HG02973 (cell line): ENCODE measurements around the gene TMEM39A.

Source experiments
- ATAC-seq: cut with Tn5 transposase; IDR thresholded peaks from one replicate; pipeline ENCODE4 v1.9.1; 2021; ENCODE audit warnings: moderate library complexity; ENCODE audit not compliant: unreplicated experiment

Gene TMEM39A

DNA sequence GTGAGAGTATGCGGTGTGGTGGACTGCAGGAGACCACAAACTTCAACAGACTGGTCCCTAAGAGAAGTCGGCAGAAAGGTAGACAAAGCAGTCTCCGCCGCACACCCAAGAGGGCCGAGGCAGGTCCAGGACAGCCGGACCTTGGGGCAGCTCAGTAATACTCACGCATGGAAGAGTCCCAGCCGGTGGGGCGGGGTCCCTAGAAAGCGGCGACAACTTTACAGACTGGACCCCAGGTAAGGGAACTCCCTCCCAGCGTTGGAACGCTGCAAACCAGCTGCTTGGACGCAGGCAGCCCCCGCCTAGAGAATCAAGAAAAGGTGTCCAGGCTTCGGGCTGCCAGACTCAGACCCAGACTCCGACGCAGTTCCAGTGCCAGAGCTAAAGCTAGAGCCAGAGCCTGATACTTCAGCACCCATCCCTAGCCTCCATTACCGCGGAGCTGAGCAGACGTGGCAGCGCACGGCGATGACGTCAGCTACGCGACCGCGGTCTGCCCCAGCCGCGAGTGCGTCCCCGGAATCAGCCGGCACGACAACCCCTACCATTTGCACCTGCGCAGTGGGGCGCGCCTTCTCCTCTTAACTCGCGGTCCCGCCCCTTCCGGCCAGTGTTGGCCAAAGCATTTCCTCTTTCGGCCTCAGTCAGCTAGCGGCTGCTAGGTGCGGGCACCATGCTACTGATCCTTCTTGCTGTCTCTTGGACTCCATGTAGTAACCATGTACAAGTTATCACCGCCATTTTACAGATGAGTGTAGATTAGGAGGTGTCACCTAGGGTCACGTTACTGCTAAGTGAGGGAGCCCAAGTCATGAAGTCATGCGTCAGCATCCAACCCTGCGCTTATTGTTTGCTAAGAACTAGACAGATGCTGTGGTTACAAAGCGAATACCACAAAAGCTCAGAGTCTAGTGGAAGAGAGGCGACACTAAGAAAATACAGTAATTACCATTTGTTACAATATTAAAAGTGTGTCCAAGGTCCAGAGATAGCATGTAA, at the start of gene TMEM39A:
TMEM39A (minus strand) TSS at position 445 of the 999 bp plus-strand sequence. CDS start 1,541 bp downstream, outside the sequence.
- peak; percentile 88 for ATAC-seq

GRCh38 chr3:119510690-119511089, 47.3 kb upstream of the TMEM39A start:
- no peak for ATAC-seq

GRCh38 chr3:119508172-119508845, 44.9 kb upstream of the TMEM39A start:
- ATAC-seq = no peak

DNA sequence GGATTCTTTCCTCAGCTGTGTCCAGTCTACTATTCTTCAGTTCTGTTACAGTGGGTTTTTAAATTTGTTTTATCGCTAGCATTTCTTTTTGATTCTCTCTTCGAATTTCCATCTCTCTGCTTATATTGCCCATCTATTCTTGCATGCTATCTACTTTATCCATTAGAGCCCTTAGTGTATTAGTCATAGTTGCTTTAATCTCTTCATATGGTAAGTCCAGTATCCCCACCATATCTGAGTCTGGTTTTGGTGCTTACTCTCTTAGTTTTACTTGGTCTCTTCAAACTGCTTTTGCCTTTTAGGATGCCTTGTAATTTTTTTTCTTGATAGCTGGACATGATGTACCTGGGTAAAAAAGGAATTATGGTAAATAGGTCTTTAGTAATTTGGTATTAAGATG, 44.0 kb upstream of the TMEM39A start:
- no peak for ATAC-seq

GRCh38 chr3:119506631-119507030, 43.2 kb upstream of the TMEM39A start:
- ATAC-seq = no peak

GRCh38 chr3:119500901-119501300, 37.5 kb upstream of the TMEM39A start:
- no peak for ATAC-seq

DNA sequence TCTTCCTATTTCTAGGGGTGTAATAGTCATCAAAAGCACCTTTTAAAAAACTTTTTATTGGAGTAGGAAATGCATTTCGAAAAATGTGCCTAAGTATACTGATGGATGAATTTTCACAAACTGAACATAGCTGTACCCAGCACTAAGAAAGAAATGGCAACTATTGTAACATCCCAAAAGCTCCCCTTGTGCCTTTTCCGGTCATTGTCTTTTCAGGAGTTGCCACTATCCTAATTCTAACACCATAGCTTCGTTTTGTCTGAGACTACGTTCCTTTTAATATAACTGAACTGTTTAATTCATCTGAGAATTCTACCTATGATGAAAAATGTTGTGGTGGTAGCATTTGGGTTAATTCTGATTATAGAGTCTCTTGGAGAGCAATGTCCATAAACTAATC, 36.9 kb upstream of the TMEM39A start:
- no peak for ATAC-seq

DNA sequence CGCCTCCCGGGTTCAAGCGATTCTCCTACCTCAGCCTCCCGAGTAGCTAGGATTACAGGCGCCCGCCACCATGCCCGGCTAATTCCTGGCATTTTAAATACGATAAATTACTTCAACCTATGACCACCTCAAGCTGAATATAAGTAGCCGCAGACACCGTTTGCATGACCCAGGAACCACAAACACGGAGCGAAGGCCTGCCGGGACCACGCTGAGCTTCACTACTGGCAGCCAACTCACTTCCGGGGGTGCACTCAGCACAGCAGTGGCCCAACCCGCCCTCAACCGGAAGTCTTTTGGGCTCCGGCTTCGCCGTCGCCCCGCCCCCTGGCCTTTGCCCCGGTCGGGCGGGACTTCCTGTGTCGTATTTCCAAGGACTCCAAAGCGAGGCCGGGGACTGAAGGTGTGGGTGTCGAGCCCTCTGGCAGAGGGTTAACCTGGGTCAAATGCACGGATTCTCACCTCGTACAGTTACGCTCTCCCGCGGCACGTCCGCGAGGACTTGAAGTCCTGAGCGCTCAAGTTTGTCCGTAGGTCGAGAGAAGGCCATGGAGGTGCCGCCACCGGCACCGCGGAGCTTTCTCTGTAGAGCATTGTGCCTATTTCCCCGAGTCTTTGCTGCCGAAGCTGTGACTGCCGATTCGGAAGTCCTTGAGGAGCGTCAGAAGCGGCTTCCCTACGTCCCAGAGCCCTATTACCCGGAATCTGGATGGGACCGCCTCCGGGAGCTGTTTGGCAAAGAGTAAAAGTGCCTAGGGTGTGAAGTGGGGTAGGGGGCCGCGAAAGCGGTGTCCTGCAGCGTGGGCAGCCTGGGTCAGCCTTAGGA, 35.0 kb upstream of the TMEM39A start, which contains the start of gene TIMMDC1:
TIMMDC1 (plus strand) TSS at position 362 of the 826 bp plus-strand sequence; CDS start at position 549, 187 bp downstream.
- peak; percentile 98 for ATAC-seq

DNA sequence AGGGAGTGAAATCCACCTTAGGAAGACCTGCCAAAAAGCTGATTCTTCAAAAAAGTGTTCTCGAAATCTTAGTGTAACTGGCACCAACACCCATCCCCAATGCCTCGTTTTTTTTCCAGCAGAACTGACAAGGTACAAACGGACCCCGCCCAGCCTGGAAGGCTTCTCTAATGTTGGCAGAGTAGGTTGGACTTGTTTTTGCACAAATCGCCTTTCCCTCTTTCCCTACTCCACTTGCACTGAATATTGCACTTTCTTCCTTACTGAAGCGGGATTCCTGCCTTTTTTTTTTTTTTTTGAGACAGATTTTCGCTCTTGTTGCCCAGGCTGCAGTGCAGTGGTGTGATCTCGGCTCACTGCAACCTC, 34.4 kb upstream of the TMEM39A start:
- no peak for ATAC-seq

- no peak for ATAC-seq
Measured at GRCh38 chr3:119494597-119494996, 31.2 kb upstream of the TMEM39A start.

DNA sequence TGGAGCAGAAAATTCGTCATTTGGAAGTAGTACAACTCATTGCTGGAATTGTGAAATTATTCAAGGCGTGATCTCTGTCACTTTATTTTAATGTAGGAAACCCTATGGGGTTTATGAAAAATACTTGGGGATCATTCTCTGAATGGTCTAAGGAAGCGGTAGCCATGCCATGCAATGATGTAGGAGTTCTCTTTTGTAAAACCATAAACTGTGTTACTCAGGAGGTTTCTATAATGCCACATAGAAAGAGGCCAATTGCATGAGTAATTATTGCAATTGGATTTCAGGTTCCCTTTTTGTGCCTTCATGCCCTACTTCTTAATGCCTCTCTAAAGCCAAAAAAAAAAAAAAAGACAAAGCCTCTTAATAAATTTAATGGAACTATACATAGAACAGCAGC, 29.4 kb upstream of the TMEM39A start:
- ATAC-seq = no peak

- no peak for ATAC-seq
Measured at GRCh38 chr3:119492128-119492527, 28.7 kb upstream of the TMEM39A start.

DNA sequence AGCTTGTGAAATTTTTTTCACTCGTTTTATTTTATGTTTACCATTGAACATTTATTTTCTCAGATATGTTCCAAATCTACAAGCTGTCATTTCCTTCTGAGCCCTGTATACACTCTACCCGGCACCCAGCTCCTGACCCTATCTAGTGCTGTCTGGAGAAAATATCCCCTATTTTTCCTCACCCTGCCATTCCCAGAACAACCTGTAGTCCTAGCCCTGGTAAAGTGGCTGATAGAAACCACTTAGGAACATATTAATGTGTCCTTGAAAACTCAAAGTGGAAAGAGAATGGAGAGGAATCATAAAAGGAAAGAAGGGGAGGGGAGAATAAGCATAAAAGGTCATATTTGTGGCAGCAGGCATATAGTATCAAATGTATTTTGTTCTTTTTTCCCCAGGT, 26.7 kb upstream of the TMEM39A start:
- ATAC-seq = no peak

DNA sequence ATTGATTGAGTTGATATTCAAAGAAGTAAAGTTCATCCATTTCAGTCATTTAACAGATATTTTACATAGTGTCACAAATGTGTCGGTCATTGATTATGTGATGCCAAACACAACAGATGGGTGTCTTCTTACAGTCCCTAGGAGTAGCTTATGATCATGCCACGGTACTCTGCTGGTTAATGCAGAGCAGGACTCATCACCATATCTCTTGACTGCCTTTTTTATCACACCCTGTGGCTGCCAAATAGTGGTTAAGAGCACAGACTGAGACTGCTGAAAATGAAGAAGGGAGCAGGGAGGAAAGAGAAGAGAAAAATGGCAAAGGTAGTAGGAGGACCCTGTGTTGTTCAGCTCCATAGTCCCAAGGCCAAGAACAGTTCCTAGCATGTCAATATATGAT, 22.1 kb upstream of the TMEM39A start:
- no peak for ATAC-seq

DNA sequence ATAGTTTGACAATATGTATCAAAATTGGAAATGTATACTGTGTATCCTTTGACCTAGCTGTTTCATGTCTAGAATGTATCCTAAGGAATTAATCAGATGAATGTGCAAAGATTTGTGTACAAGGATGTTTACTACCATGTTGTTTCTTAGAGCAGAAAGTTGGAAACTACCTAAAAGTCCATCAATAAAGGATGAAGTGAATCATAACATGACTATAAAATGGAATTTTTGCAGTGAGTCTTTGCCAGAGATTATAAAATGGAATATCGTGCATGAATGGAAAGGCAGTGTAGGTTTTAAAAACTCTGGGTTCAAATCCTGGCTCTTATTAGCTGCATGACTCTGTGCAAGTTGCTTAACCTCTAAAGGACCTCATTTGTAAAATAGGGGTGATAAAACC, 19.7 kb upstream of the TMEM39A start:
- no peak for ATAC-seq

DNA sequence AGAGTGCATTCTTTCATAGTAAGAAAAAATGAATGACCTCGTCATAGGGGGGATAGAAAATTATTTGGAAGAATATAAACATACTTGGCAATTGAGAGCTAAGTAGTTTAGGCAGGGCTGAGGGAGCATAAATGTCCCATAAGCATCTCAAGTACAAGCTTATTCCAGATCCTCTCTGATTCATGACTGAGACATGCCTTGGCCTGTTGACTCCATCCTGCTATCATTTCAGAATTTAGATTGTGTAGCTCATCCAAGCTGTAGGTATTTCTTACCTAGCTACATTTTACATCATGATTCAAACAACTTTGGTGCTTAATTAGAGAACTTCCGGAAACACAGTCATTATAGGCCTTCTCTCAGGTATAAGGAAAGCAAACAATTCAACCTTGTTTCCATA, 17.7 kb upstream of the TMEM39A start:
- ATAC-seq = no peak

GRCh38 chr3:119470866-119471265, 7.5 kb upstream of the TMEM39A start:
- ATAC-seq = no peak

GRCh38 chr3:119469418-119470189, 6.2 kb upstream of the TMEM39A start:
- no peak for ATAC-seq

DNA sequence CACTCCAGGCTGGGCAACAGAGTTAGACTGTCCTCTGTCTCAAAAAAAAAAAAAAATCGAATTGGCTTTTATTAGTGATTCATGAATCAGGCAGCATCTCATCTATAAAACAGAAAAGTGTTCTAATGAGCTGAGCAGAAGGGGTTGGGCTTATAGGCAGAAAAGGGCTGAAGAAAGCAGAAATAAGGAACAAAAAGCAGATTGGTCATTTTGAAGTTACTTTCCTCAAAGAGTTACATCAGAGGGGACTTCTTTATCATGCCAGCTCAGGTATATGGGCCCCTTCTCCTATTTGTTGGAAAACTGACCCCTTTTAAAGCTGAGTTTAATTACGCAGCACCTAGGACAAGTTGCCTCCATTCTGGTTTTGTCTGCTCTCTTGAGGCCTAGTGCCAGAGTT, 4.6 kb upstream of the TMEM39A start:
- no peak for ATAC-seq

DNA sequence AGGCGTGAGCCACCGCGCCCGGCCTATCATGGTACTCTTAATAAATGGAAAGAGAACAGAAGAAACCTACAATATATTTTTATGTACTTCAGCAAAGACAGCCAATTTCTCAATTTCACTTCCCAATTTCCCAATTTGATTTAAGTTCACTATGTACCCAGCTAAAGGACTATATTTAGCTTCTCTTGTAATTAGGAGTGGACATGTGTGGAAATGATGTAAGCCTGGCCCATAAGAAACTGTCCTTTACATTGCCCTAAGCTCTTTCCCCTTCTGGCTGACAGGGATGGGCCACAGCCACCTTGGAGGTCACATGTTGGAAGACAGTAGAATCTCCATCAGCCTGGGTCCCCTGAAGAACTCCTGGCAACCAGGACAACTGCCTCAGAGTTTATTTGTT, 6.2 kb downstream of the TMEM39A start:
- ATAC-seq = no peak
